GM18498 (cell line): ENCODE results near the gene AMOT.

Source experiments
- ATAC-seq: cut with Tn5 transposase; IDR thresholded peaks from one replicate; pipeline ENCODE4 v1.9.1; 2021; ENCODE audit warnings: mild to moderate bottlenecking, moderate library complexity; ENCODE audit not compliant: unreplicated experiment

The AMOT gene

DNA sequence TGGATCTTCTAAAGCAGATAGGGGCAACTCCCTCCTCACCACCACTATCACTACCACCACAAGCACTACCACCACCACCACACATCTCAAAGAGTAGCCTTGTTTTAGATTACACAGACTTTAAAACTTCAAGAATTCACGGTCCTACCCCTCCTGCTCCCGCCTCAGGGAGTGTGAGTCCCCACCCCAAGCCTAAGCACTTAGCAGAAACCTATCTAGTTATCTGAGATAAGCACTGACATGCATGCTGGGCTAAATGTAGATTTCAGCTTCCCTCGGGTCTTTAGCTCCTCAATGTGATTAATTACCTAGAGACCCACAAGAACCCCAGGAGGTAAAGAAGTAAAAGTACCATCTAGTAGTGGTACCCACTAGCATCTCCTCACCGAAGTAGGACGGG is 775 bp downstream of the AMOT start:
- ATAC-seq, result no peak

DNA sequence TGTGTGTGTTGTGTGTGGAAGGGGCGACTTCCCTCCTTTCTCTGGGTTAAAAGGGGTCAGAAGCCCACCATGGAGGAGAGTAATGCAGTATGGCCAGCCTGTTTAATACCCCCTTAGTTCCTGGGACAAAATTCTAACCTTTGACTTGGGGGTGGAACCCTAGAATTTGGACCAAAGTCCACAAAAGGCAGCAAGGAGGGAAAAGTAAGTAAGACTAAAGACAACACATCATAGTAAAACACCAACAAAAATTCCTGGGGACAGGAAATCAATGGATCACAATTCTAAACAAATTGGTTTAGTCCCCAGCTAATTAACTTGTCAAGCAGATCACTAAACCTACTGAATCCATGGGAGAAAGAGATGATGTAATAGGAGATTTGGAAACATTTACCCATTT is 3.1 kb downstream of the AMOT start:
- ATAC-seq, result no peak

DNA sequence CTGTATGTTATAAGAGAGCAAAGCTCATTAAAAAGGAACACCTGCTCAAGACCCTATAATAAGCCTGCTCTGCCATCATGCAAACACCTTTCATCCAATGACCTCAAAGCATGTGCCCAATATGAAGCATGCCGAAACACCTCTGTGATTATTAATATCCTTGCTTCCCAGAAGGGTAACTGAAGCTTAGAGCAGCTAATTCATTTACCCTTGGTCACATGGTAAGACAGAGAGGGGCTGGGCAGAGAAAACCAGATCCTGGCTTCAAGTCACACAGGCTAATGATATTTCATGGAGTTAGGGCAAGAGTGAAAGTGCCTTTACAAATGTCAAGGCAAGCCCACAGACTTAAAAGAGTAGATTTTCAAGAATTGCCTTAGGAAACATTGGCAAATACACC is 5.6 kb downstream of the AMOT start:
- no peak for ATAC-seq

DNA sequence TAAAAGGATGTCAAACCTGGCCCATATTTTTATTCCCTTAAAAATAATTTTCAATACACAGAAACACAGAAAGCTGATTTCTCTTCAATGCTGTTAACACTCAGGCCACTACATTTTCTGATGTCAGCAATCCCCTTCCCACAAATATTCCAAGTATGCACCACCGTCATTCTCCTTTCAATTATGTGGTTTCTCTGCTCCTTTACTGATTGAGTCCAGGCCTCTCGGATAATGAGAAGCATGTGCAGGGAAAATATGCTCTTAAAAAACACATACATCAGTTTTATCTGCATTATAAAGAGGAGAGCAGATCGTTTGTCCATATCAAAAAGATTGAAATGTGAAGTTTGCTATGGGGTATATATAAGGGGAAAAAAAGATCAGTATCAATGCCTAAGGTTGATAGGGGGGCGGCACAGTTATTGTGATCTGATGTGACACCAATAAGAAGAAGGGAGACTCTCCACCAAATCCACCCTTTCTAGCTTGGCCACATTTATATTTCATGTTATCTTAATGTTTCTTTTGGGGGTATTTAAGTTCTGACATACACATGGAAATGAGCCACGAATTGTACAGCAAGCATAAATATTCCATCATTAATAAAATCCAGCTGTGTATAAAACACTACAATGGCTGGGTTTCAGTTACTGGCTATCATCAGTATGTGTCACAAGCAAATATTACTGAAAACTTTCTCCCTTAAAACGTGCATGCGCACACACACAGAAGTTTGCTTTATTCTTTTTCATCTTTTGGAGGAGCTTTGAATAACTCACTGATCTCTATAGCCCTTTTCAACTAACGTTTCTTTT is 6.4 kb downstream of the AMOT start:
- no peak for ATAC-seq

DNA sequence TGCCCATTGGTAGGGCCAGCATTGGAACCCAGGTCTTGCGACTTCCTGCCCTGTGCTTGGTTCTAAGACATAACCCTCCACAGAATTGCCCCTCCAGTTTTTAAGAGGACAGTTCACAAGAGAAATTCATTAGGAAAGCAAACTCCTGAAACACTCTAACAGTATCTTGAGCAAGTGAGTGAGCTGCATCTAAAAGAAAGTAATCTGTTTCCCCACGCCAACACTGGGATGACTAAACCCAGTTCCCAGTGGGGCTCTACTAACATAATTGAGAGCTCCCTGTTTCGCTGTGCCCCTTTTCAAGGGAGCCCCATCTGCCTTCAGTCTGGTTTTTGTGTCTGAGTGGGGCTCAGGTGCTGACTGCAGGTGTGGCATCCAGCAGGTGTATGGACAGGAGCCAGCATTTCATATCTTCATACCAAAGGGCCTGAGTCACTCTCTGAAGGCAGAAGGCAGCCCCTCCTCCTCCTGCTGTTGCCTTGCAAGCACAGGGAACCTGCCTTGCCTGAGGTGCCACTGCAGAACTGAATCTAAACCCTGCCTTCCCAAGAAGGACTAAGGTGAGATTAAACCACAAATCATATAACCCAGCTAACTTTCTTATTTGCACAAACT is 8.0 kb downstream of the AMOT start:
- ATAC-seq, result no peak

DNA sequence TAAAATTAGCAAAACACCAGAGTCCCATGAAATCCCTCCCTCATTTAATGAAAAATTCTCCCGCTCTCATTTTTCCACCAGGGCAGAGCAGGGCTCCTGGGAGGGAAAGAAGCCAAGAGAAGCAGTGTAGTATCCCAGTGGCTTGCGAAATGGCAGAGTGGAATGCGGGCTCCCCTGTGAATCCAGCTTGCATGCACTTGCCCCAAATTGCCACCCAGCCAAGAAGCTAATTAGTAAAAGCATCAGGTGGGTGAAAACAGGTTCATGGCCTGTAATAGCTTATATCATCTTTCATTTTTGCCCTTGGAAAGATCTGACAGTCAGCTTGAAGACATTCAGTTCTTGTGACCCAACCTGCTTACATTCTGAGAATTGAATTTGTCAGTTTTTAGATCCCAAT is 10.1 kb downstream of the AMOT start:
- no peak for ATAC-seq

DNA sequence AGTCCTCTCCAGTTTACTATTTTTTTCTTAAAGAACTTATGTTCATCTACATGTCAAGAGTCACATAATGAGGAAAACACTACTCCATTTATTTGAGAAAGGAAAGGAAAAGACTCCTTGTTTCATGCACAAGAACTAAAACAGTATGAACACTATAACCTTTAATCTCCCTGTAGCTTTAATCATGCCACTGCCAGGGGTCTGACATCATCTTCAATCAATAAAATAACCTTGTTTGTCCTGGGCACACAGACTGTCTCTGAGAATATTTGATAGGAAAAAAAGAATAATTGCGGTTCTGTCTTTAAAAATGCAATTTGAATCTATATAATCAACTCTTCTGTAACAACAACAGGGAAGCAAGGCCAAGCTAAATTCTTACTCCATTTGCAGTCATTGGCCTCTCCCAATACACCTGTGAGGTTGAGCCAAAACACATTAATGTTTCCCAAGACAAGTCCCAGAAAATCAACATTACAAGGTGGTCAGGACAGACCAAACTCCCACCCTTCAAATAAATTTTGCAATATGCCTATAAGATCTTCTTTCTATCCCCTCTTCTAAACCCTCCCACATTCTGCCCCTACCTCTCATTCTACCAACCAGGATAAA is 13.2 kb downstream of the AMOT start:
- no peak for ATAC-seq

DNA sequence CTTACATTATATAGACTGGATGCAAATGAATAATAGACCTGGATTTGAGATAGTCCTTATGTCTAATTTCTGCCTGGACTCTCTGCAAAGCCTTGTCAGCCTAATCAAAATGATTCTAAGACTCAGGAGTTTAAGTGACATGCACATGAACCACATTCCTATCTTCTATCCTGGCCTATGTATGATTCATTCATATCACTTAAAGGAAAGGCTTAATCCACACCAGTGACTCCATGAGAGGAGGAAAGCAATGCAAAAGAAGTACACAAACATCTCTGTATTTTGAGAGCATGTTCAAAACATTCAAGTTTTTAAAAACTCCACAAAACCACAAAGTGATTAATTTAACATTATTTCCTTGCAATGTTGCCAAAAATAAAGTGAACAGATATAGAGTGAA is 14.6 kb downstream of the AMOT start:
- no peak for ATAC-seq

DNA sequence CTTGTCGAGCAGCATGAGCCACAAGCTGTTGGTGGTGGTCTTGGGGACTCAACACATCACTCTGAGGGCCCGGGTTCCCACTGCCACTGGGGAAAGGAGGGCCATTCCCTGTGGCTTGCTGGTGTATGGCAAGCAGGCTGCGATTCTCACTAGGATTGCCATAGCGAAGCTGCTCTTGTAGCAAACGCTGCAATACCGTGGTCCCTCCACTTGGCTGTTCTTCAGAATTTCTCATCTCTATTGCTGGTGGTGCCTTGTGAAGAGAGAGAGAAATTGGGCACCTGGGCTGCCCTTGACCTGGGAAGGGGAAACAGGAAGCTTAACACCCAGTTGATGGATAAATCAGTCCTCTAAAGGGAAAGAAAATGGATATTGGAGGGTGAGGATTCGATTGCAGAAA is 17.7 kb downstream of the AMOT start:
- no peak for ATAC-seq

DNA sequence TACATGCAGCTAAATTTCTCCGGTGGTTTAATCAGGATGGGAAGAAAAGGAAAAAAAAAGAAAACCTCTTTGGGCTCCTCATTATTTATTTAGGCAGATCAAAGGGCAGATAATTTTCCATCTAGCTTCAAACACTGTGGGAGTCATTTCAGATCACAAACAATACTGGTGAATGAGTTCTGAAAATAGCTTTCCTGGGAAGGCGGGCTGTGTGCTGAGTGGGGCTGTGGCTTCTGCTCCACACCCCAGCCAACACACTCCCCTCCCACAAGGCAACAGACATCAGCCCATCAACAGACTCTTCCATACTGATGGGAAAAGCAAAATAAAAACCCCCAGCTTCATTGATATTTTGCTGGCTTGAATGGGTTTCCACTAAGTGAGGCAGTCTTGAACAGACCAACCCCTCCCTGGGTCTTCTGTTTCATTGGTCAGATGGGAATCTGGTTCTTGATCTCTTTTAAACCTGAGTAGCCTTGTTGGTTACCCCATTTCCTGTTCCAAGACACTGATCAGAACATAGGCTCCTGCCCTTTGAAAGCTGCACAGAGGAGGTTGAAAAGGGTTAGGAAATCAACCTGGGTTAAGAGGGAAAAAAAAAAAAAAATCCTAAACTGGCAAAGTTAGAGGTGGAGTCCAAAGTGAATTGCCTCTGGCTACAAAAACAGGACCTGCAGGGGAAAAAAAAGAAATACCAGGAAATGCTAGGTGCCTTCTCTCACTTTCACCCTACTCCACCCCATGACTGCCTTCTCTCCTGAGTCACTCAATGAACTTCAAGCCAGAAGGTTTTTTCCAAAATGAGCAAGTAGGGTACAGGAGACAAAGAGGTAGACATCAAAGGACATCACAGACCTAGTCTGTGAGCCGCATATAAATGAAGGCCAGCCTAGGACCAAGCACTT is 20.0 kb downstream of the AMOT start:
- ATAC-seq, result no peak

DNA sequence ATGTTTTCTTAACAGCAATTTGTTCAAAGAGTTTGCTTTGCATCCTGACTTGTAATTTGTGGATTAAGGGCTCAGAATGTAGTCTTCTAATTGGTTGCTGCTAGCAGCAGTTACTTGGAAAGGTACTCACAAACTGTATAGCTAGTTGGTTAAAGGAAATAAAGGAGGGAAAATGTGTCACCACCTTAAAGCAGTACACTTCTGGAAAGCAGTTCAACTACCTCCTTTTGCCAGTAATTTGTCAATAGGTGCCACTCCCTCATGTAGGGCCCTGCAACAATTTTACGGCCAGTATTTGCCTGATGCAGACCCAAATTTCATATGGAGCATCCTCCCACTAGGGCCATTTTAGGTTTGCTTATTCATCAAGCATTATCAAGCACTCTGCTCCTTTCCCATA is 20.8 kb downstream of the AMOT start:
- ATAC-seq, result no peak

DNA sequence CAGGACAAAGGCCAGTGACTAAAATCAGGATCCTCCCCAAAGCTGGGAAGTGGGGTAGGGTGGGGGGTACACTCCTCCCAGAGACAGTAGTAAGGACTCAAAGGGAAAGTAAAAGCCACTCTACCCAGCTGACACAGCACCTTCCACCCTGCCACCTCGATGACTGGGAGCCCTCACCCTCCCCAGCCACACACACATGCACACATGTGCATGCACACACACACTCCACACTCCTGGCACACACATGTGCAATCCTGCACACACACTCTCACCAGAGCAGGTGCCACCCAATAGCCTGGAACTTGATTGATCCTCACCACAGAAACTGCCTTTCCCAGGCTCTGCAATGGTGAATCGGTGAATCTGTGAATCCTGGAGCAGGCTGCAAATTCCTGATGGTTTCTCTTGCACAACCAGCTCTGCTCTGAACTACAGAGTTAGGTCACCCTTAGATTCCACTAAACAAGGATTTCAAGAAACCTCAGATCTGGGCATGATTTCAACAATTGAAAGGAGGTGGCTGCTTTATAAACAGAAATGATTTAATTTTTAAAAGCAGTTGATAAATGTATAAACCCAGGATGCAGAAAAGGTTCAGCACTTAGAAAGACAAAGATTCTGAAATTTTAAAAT is 21.5 kb downstream of the AMOT start:
- ATAC-seq, result no peak

DNA sequence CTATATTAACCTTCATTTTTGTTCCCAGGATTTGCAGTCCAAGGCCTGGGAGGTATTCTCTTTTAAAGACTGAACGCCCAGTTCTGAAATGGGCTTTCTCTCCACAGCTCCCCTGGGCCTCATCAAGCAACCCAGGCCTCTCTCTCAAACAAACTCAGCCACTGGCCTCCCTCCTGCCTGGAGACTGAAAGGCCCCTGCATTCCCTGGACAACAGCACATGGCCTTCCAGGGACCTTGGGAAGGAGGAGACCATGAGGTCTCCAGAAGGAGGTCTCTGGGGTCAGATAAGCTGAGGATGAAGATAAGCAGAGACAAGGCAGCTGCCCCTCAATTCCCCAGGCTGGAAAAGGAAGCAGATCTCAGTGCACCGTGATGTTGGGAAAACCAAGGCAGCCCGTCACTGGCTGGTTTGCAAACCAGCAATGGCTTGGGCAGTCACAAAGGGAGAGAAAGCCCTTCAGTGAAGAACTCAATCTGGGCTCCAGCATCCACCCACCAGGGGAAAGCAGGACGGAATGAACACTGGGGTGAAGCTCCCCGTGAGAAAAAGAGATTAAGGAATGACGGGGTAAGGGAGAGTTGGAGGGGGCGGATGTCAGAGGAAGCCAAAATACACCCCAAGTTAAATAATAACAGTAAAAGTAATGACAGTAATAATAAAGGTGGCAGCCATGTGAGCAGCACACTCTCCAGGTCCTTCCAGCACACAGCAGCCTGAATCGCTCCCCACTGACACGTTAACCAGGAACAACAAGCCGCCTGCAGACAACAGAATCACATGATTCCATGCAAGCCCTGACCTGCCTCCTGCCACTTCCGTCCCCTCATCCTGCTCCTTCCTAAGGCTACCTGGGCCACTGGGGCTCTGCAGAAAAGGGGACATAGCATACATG is 22.3 kb downstream of the AMOT start:
- no peak for ATAC-seq

DNA sequence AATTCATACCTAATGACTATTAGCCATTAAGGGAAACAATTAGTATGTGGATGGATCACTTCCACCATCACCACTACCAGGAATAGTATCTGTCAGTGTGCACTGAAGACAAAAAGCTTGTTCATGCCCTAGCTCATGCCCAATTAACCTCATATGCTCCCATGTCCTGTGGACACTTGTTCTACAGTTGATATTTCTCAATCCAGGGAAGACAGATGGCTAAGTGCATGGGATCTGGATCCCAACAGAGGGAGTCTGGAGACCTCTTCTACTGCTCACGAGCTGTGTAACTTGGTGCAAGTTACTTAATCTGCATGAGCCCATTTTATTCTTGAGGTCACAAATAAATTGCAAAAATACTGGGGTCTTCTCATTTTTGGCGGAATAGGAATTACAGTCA is 23.7 kb downstream of the AMOT start:
- ATAC-seq, result no peak

DNA sequence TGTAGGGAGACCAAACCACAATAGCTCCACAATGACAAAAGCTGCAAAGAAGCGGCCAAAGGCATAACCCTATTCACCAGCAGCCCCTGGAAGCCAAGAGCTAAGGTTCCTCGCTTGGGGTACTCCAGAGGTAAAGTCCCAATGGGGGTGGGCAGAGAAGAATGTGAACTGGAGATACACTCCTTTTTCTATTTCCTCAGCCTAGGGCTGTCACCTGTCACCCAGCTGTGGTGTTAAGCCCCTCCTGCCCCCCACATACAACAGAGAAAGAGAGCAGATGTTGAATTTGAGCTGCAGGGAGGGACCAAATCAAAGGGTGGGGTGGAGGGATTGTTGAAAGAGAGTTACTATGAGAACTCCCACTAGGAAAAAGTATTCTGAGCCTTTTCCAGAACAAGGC is 26.1 kb downstream of the AMOT start:
- ATAC-seq, result no peak

DNA sequence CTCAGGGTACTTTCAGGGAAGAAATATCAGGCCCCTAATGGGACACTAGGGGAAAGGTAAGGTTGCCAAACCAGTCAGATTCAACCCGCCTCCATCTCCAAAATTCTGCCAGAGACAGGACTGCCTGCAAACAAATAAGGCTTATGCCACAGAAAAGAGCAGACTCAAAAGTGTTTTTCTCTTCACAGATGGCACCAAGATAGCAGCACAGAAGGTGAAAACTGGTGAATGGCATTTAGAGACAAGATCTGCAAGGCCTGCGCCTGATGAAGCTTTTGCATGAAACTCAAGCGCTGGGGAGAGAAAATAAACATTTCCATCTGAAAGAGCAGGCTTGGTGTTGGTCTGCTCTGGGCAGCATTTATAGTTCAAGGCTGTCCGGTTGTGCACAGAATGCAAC is 27.9 kb downstream of the AMOT start:
- no peak for ATAC-seq

DNA sequence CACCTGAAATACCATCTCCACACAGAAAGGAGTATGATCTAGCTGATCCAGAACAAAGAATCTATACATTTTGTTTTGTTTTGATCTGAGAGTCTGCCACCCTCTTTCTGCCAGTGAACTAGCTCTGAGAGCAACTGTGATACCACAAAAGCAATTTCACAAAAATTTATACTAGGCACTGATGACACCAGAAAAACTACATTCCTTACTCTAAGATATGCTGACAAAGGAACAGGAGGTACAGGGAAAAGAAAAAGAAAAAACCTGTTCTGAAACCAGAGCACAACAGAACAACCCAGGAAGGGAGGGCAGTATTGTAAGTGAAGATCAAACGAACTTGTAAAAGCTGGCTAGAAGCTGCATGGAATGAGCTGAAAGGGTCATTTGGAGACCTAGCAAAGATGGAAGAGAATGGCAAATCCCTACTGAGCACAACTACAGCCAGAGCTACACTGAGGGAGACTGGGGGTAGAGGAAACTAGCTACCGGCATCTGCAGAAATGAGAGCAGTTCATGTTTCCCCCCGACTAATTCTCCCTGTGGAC is 31.9 kb downstream of the AMOT start:
- ATAC-seq, result no peak

DNA sequence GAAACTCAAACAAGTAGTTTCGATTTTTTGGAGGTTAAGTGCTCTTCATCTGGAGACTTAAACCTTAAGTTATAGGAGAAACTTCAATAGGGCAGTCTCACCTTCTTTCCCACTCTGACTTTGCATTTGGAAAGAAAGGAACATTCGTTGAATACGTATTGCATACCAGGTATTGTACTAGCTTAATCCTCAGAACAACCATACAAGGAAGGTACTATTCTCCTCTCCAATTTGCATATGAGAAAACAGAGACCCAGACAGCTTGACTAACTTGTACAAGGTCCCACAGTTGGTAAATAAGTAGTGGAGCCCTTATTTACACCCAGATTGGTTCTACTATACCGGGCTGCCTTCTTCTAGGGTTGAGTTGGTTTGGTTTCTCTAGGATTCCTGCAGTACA is 32.6 kb downstream of the AMOT start:
- ATAC-seq, result no peak

DNA sequence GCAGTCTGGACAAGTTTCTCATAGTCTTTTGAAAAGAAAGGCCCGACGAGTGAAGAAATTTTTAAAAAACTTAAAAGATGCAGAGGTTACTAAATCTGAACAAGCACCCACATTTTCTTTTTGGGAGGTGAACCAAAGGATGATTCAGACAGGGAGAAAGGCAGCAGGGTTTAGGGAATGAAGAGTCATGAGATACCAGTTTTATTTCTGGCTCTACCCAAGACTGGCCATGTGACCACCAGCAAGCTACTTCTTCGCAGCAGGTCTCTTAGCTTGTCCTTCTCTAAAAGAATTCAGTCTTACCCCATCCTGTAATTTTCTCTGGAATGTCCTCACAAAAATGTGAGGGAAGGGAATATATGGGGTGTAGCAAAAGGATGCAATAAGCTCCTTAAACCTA is 37.6 kb downstream of the AMOT start:
- no peak for ATAC-seq

DNA sequence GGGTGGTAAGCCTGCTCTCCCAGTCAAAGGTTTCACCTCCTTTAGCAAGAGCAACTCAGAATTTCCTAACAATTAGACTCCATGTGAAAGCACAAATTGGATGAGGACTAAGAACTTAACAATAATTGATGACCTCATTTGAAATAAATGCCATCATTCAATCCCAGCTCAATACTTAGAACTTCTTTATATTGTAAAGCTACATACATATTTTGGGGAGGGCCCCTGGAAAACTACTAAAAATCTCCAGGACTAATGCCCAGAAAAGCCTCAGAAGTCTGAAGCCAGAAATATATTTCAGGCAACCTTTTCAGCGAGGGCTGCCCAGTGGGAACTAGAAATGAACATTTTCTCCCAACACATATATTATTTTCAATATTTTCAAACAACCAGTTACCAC is 38.1 kb downstream of the AMOT start:
- no peak for ATAC-seq
